ENCODE measurements around the gene SP2.
A peak's percentile ranks its signal among the peaks of the same experiment; 100 is the strongest.

Gene SP2

DNA sequence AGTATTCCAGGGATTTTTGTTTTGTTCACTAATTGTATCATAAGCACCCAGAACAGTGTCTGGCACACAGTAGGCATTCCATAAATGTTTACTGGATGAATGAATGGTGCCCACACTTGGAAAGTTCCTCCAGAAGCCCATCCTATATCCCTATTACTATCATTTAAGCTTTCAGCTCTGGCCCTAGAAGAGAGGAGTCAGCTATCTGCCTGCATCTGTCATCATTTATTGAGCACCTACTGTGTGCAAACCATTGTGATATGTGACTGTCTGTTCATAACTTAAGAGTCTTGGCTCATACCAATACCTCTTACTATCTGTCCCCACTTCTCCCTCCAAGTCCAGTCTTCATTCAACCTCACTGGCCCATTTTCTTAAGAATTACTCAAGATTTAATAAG, 25.0 kb upstream of the SP2 start:
- Histone ChIP-seq H3K9me3 (ENCODE audit: control insufficient read depth, low read length) (no peaks in the 10 kb centered on the region), H3K4me1 (ENCODE audit: control insufficient read depth, insufficient read depth, low read length, poor library complexity, severe bottlenecking) (peaks cover 62% of the 10 kb centered on the region), H3K4me3 (ENCODE audit: extremely low read depth, insufficient read depth, low read length, poor library complexity, severe bottlenecking) (no peak overlapping the region), H3K36me3 (ENCODE audit: control insufficient read depth, insufficient read depth, low read length) (no peaks in the 10 kb centered on the region), H3K27ac (ENCODE audit: low read depth, low read length, severe bottlenecking) (no peak overlapping the region)

DNA sequence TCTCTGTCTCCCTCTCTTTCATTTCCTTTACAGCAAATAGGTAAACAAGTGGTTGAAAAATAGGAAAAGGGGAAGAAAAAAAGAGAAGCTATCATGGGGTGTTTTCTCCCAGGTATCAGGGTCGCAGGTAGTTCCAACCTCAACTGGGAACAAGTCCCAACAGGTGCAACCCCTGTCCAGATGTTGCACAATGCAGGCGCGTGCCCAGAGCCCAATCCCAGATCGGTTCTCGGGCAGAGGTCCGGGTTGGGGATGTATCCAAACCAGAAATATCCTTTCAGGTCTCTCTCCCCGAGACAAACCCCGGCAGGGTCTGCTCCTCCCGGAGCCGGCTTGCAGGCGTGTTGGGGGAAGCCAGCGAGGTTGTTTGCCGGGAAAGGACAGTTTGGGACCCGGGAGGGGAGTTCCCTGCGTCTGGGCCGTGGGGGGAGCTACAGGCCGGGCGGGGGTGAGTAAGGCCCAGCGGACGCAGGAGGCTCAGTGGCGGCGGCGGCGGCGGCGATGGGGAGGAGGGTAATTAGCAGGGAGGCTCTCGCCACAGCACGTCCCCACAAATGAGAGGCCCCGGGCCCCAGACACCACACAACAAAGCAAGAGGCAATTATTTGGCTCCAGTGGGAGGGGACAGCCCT, 23.9 kb upstream of the SP2 start:
- H3K27ac ChIP-seq (ENCODE audit: low read depth, low read length, severe bottlenecking), result no peak overlapping the region
- 12 to 40% methylated on average over 5 to 6 of the region's 29 CpGs for WGBS, 2 experiments (ENCODE audit: insufficient coverage in 2 of 2)

DNA sequence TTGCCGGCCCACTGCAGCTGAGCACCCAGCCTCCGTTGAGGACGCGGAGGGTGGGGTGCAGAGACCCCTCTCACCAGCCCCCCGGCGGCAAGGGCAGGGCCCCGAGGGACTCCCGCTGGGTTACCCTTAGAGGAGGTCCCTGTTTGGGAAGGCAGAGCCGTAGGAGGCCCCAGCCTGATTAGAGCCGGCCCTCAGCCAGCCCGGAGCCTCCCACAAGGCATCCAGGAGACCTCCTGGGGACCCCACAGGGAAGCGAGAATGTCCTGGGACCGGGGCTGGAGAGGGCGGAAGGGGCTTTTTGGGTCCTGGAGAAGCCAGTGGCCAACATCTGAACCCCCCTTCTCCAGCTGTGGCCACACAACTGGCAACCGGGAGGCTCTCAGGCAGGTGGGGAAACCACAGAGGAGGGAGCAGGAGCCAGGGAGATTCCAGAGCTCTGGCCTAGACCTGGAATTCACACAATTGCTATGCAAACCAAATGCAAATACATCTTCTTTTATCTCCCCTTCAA, 23.3 kb upstream of the SP2 start:
- Histone ChIP-seq H3K36me3 (ENCODE audit: control insufficient read depth, insufficient read depth, low read length) (no peaks in the 10 kb centered on the region), H3K27ac (ENCODE audit: low read depth, low read length, severe bottlenecking) (no peak overlapping the region), H3K4me1 (ENCODE audit: control insufficient read depth, insufficient read depth, low read length, poor library complexity, severe bottlenecking) (peaks cover 60% of the 10 kb centered on the region), H3K4me3 (ENCODE audit: extremely low read depth, insufficient read depth, low read length, poor library complexity, severe bottlenecking) (peak overlapping the region; percentile 3), H3K9me3 (ENCODE audit: control insufficient read depth, low read length) (no peaks in the 10 kb centered on the region)
- WGBS, 2 experiments (ENCODE audit: insufficient coverage in 2 of 2), result 9 to 11% methylated on average over 8 to 9 of the region's 15 CpGs

More for the DNA sequence above, 23.9 kb upstream of the SP2 start:
- H3K4me1 ChIP-seq (ENCODE audit: control insufficient read depth, insufficient read depth, low read length, poor library complexity, severe bottlenecking), result peaks cover 60% of the 10 kb centered on the region
- no peaks in the 10 kb centered on the region for H3K36me3 ChIP-seq (ENCODE audit: control insufficient read depth, insufficient read depth, low read length)
- H3K9me3 ChIP-seq (ENCODE audit: control insufficient read depth, low read length), result no peaks in the 10 kb centered on the region
- peak overlapping the region; percentile 6 for H3K4me3 ChIP-seq (ENCODE audit: extremely low read depth, insufficient read depth, low read length, poor library complexity, severe bottlenecking)

DNA sequence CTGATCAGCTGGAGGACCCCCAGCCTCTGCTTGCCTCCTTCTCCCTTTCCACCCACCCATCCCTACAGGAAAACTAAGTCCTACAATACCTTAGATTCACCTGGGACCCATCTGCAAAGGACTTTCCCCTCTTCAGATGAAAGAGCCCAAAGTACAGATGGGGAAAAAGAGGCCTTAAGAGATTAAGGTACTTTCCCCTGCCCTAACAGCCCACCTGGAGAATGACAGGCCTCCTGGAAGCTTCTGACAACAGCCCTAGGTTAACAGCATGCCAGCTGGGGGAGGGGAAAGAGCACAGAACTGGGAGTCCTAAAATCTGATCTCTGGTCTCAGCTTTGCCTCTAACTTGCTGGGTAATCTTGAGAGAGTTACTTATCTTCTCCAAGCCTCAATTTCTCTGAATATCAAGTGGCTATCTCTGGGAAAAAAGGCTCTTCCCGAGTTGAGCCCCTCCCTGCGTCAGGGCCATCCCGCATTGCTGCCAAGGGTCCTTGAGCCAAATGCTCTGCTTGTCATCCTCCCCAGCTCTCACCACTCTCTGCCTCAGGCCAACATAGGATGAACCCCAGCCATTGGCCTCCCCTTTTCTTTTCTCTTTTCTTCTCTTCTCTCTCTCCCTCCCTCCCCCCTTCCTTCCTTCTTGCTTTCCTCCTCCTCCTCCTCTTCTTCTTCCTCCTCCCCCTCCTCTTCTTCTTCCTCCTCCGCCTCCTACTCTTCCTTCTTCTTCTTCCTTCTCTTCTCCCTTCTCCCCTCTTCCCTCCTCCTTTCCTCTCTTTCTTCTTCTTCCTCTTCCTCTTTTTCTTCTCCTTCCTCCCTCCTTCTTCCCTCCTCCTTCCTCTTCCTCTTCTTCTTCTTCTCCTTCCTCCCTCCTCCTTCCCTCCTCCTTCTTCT, 22.6 kb upstream of the SP2 start:
- Histone ChIP-seq H3K36me3 (ENCODE audit: control insufficient read depth, insufficient read depth, low read length) (no peaks in the 10 kb centered on the region), H3K27ac (ENCODE audit: low read depth, low read length, severe bottlenecking) (no peak overlapping the region), H3K4me1 (ENCODE audit: control insufficient read depth, insufficient read depth, low read length, poor library complexity, severe bottlenecking) (peaks cover 67% of the 10 kb centered on the region), H3K9me3 (ENCODE audit: control insufficient read depth, low read length) (no peaks in the 10 kb centered on the region), H3K4me3 (ENCODE audit: extremely low read depth, insufficient read depth, low read length, poor library complexity, severe bottlenecking) (no peak overlapping the region)
- 56 to 64% methylated on average over 4 of the region's 4 CpGs for WGBS, 2 experiments (ENCODE audit: insufficient coverage in 2 of 2)

DNA sequence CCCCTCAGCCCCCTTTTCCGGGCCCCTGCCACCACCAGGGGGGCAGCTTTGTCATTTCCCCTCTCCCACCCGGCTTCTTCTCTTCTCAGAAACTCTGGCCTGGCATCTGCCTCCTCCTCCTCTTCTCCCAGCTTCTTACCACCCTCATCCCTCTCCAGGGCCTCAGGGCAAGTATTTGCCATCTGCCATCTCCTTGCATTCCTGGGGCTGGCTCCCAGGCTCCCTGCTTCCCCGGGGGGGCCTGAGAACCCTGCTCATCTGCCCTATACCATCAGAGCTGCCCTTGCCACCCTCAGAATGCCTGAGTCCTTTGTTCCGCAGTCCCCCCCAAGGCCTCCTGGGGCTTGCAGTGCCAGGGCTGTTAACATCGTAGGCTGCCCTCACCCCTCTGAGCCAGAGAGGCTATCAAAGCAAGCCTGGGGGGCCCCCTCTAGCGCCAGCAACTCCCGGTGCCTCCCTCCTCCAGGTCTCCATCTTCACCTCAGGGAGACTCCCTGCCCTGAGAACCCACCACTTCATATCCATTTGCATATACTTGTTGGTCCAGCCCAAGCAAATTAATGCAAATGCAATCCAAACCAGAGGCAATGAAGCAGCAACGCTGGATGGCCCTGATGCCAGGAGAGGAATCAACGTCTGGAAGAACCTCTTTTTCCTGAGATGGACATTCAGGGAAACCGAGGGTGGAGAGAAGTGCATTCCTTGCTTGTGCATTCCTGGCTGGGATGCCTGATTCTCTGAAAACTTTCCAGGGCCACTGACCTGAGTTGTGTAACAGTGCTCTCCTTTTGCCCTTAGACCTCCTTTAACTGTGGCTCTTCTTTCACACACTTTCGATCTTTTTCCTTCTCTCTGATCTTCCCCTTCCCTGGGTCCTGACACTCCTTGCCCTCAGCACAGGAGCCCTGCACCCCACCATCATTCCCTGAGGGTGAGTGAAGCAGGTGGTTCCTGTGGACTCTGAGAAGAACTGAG, 20.7 kb upstream of the SP2 start:
- H3K4me1 ChIP-seq (ENCODE audit: control insufficient read depth, insufficient read depth, low read length, poor library complexity, severe bottlenecking), result peaks cover 60% of the 10 kb centered on the region
- H3K4me3 ChIP-seq (ENCODE audit: extremely low read depth, insufficient read depth, low read length, poor library complexity, severe bottlenecking), result no peak overlapping the region
- H3K9me3 ChIP-seq (ENCODE audit: control insufficient read depth, low read length), result no peaks in the 10 kb centered on the region
- 52 to 53% methylated on average over 9 to 10 of the region's 11 CpGs for WGBS, 2 experiments (ENCODE audit: insufficient coverage in 2 of 2)
- H3K36me3 ChIP-seq (ENCODE audit: control insufficient read depth, insufficient read depth, low read length), result no peaks in the 10 kb centered on the region
- no peak overlapping the region for H3K27ac ChIP-seq (ENCODE audit: low read depth, low read length, severe bottlenecking)

DNA sequence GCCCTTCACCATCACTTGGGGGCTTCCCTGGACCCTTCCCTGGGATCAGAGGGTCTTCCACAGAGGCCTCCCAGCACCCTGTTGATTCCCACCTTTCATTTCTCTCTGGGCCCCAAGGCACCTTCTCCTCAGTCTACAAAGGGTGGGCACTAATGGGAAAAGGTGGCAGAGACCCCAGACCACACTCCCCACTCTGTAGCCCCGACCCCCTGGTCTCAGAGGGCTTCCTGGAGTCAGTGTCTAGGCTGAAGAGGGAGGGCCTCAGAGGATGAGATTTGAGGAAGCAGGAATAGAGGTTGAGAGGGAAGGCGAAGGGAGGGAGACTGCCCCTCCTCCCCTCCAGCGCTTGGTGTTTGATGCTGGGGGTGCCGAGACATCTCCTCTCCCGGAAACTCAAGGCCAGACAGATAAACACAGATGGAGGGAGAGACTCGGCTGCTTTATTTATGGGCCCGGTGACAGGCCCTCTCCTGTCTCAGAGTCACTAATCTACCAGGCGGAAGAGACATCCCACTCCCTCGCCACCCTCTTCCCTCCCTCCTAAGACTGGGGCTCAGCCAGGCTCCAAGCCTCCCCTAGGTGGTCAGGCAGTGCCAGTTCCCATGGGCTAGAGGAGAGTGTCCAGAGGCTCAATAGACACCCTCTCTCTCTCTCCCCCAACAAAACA, 18.5 kb upstream of the SP2 start:
- no peaks in the 10 kb centered on the region for H3K9me3 ChIP-seq (ENCODE audit: control insufficient read depth, low read length)
- H3K4me3 ChIP-seq (ENCODE audit: extremely low read depth, insufficient read depth, low read length, poor library complexity, severe bottlenecking), result no peak overlapping the region
- H3K4me1 ChIP-seq (ENCODE audit: control insufficient read depth, insufficient read depth, low read length, poor library complexity, severe bottlenecking), result peaks cover 55% of the 10 kb centered on the region
- WGBS, 2 experiments (ENCODE audit: insufficient coverage in 2 of 2), result 67 to 75% methylated on average over 2 to 3 of the region's 9 CpGs
- peak overlapping the region; percentile 6 for H3K27ac ChIP-seq (ENCODE audit: low read depth, low read length, severe bottlenecking)
- H3K36me3 ChIP-seq (ENCODE audit: control insufficient read depth, insufficient read depth, low read length), result no peaks in the 10 kb centered on the region

DNA sequence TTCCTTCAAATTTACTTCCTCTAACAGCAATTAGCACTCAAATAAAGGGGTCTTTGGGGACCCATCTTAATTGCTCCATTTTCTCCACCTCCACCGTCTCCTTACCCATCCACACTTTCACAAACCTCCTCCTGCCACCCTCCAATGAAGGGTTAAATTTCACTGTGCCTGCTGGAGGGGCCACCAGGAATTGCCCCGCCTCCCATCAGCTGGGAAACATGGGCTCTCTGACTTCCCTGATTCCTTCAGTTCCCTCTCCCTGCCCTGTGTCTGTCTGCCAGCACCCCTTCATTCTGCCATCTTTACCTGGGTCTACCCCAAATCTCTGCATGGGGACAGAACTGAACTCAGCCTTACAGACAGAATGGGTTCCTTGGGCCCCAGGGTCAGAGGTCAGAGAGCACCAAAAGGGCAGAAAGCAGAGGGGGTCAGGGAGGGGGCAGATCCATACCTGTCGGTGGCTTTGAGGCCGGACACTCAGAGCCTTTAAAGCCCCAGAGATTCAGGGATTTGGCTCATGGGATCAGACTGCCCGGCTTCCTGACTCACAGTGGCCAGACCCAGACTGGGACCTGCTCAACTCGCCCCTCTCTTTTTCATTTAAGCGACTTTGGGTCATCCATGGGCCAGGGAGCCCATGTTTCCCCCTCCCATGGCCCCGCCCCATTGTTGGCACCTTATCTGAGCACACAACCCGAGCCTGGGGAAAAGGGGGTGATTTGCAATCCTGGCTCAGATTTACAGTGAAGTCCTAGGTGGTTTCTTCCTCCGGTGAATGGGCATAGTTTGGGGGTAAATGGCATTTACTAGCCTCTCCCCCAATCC, 17.6 kb upstream of the SP2 start:
- WGBS, 2 experiments (ENCODE audit: insufficient coverage in 2 of 2), result 58 to 63% methylated on average over 5 to 6 of the region's 10 CpGs
- H3K36me3 ChIP-seq (ENCODE audit: control insufficient read depth, insufficient read depth, low read length), result no peaks in the 10 kb centered on the region
- H3K4me1 ChIP-seq (ENCODE audit: control insufficient read depth, insufficient read depth, low read length, poor library complexity, severe bottlenecking), result peaks cover 46% of the 10 kb centered on the region
- no peaks in the 10 kb centered on the region for H3K9me3 ChIP-seq (ENCODE audit: control insufficient read depth, low read length)
- no peak overlapping the region for H3K4me3 ChIP-seq (ENCODE audit: extremely low read depth, insufficient read depth, low read length, poor library complexity, severe bottlenecking)
- H3K27ac ChIP-seq (ENCODE audit: low read depth, low read length, severe bottlenecking), result peak overlapping the region; percentile 6

DNA sequence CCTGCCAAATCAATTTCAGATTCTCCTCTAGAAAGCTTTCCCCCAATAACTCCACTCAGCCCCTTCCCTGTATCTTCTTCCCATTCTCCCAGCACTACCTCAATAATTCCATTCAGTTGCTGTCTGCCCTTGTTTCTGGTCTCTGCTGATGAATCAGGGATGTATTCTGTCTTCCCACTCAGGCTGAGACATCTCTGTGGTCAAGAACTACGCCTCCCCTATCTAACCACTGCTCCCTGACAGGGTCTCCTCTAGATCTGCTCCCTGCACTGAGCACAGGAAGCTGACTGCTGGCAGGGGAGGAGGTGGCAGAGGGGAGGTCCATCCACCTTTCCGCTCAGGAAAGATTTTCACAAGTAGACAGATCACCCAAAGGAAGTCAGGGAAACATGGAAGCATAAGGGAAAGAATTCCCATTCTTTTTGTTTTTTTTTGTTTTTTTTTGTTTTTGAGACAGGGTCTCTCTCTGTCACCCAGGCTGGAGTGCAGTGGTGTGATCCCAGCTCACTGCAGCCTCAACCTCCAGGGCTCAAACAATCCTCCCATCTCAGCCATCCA, 16.9 kb upstream of the SP2 start:
- WGBS, 2 experiments (ENCODE audit: insufficient coverage in 2 of 2), result 80% methylated on average over 1 of the region's 2 CpGs; no CpG with 5 or more reads in 1 of the 2 experiments
- Histone ChIP-seq H3K4me1 (ENCODE audit: control insufficient read depth, insufficient read depth, low read length, poor library complexity, severe bottlenecking) (peaks cover 44% of the 10 kb centered on the region), H3K9me3 (ENCODE audit: control insufficient read depth, low read length) (no peaks in the 10 kb centered on the region), H3K27ac (ENCODE audit: low read depth, low read length, severe bottlenecking) (peak overlapping the region; percentile 6), H3K36me3 (ENCODE audit: control insufficient read depth, insufficient read depth, low read length) (no peaks in the 10 kb centered on the region), H3K4me3 (ENCODE audit: extremely low read depth, insufficient read depth, low read length, poor library complexity, severe bottlenecking) (no peak overlapping the region)

DNA sequence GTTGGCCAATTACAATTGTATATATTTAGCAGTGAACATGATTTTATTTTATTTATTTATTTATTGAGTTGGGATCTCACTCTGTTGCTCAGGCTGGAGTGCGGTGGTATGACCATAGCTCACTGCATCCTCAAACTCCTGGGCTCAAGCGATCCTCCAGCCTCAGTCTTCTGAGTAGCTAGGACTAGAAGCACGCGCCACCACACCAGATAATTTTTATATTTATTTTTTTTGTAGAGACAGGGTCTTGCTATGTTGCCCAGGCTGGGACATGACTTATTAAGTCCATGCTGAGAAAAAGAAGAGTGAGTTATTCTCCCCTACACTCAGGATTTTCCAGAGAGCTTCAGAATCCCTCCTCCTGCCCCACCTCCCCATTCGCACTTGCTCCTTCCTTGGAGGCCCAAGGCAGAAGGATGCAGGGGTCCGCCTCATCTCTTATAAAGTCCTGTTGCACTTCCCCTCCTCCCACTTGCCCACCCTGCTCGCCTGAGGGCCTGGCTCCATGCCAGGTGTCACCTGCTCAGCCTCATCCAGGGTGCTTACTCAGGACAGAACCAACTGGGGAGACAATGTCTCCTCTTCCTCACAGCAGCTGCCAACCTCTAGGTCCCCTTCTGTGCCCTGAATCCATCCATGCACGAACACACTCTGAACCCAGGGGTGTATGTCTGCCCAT, 16.1 kb upstream of the SP2 start:
- no peak overlapping the region for H3K27ac ChIP-seq (ENCODE audit: low read depth, low read length, severe bottlenecking)
- H3K4me3 ChIP-seq (ENCODE audit: extremely low read depth, insufficient read depth, low read length, poor library complexity, severe bottlenecking), result no peak overlapping the region
- H3K36me3 ChIP-seq (ENCODE audit: control insufficient read depth, insufficient read depth, low read length), result no peaks in the 10 kb centered on the region
- H3K9me3 ChIP-seq (ENCODE audit: control insufficient read depth, low read length), result no peaks in the 10 kb centered on the region
- WGBS, 2 experiments (ENCODE audit: insufficient coverage in 2 of 2), result 83 to 89% methylated on average over 2 to 6 of the region's 8 CpGs
- H3K4me1 ChIP-seq (ENCODE audit: control insufficient read depth, insufficient read depth, low read length, poor library complexity, severe bottlenecking), result peaks cover 39% of the 10 kb centered on the region
